CD4-positive, alpha-beta T cell treated with Interleukin-17A for 4 hours (primary cell): ENCODE measurements around the gene TRIO.

ENCODE experiments used
- DNase-seq: peaks from one replicate; pipeline ENCODE4 v3.0.0-alpha.2; 2020; ENCODE audit warnings: mixed read lengths

The TRIO gene

DNA sequence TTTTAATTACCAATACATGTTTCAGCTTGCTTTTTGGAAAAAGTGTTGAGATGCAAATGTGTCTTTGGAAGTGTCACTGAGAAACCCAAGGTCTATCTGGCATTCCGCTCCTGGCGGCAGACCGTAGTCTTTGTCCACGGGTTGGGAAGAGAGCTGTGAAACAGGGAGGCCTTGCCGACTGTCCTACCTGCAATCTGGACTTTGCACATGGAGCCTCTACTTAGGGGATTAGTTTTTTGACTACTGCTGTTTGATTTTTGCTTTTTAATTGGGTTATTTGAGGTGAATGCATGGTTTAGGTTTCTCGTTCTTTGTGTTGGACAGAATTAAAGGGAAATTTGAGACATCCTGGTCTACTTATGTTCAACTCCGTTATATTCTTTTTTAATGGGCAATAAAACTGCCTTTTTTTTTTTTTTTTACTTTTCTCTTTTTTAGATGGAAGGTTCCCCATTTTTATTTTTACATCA, 25.7 kb downstream of the TRIO start:
- DNase-seq, result no peak

DNA sequence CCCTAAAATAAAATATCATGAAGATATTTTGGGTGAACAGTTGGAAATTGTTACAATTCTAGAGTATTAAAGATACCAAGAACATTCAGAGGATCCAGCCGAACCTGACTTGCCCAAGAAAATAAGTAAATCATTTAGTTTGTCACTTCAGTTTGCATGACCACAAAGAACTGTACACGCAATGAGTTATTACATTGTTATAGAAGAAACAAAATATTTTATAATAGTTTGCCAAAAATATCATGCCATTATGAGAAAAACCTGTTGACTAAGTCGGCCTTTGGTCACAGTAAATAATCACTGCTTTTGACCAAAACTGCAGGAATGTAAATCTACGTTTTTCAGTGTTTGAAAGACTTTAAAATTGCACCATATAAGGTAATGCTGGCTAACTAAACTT, 27.9 kb downstream of the TRIO start:
- no peak for DNase-seq

DNA sequence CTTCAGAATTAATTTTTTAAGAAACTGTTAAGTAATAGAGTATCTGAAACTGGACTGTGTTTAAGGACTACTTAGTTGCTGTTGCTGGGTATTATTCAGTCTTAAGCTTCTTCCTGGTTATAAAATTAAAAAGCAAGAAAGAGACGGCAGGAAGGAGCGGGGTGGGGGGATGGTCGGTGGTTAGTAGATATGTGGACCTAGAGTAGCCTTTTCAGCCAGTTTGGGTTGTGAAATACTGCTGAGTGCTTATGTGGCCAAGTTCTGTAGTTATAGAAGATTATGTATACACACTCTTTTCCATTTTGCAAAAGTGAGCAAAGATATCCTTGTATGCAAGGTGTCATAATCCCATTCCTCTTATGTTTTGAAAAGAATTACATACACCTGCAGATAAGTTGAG, 28.5 kb downstream of the TRIO start:
- DNase-seq, result no peak

DNA sequence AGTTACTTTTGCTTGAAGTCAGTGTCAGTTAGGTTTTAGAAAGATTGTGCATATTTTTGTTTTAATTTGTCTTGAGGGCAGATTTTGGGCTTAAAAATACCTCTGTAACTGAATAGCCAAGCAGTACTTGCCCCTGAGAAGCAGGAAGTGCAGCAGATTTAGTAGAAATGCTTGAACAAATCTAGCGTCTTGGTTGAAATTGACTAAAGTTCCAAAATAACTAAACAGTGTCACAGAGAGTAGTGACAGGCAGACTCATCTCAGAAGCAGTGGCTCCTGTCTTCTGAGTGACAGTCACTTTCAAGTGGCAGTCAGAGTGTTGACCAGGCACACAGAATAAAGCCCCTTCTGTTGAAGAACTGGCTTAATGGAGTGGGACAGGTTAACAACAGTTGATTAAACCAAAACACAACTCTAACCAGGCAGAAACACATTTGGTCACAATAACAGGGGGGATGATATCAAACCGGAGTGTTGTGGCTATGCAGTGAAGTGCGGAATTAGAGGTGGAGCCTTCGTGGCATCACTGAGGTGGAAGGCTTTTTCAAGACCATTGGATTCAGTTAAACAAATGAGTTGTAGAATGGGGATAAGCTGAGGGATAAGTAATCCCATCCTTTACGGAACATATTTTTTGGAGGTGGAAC, 29.1 kb downstream of the TRIO start:
- DNase-seq, result no peak

DNA sequence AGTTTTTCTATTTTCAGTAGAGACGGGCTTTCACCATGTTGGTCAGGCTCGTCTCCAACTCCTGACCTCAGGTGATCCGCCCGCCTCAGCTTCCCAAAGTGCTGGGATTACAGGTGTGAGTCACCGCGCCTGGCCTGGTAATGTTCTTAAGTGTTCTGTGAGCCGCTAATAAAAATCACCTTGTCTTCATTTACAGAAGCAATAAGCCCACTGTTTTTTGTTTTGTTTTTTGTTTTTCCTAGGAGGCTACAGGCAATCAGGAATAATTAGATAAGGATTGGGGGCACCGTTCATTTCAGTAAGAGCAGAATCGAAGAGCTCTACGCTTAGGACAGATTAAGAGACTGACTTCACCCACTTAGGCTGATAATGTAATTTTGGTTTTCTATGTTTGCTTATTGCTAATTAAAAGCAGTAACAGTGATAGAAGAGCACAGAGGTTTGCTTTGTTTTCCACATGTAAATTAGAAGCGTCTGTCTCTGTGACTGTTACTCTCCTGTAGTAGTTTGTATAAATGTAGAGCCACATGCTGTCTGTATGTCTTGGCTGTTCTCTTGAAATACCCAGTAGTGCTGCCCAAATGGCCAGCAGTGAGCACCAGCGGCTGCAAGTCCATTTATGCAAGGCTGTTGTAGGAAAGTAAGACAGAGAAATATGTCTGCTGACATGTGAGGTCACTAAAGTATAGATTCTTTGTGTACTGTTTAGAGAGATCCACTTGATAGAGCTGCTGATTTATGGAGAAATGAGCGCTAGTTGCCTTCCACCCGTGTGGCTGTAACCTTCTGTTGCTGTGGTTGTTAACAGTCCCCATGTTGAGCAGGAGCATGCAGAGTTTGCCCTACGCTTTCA, 30.5 kb downstream of the TRIO start:
- no peak for DNase-seq

DNA sequence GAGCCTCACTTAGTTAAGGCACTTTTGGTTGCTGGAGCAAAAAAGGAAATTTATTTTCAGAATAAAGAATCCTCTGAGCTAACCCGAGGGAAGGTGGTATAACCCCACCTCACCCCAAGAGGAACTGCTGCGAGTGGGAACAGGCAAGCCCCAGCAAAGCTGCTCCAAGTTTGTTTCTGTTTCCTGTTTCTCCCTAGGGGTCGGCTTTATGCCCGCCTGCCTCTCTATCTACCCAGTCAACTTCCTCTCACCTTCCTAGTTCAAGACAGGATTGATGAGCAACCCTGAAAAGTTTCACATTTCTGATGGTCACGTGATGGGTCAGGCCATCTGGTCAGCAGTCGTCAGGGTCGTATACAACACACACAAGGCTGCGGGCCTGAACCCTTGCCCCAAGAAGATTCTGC, 31.1 kb downstream of the TRIO start:
- DNase-seq, result no peak

DNA sequence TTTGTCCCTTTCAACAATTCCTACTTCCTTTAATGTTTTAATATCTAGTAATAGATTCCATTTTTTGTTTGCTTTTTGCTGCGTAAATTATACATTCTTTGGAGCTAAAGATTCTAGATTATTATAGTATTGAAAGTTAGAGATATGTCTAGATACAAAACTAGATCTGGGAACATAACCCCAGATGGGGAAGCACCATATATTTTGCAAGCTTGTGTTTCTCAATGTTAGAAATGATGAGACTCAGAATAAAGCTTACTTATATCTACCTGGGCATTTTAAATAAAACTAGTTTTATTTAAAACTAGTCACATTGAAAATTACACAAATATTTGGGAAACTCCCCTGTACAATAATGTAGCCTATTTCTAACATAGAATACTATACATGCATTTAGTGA, 32.2 kb downstream of the TRIO start:
- no peak for DNase-seq

DNA sequence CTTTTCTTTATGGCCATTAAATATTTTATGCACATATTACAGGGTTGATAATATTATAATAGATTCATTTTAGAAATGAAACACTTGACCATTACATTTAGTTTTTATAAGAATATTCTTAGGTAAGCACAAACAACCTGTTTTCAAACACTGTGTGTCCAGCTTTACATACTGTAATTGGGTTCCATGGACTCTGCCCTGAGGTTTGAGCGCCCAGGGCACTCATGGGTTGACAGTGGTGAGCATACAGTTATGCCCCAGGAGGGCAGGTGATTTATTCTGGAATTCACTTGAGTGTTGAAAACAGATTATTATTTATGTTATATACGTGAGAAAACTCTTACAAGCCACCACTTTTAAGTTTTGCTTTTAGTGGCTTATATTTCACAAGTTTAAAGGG, 33.7 kb downstream of the TRIO start:
- DNase-seq, result no peak

DNA sequence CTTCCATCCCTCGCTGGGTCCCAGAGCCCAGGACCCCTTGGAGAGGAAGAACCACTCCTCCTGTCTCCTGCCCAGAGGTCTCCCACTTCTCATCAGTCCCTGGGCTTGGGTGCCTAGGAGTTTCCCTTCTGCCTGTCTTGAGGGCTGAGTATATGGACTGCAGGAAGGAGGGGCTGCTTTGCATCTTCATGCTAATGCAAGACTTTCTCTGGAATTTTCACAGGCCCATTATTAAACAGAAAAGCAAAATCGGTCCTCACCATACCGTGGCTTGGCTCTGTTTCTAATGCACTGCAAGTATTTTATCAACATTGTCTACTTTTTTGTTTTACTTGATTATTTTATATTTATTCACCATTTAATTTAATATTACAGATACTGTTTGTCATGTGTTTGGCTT, 34.5 kb downstream of the TRIO start:
- no peak for DNase-seq

DNA sequence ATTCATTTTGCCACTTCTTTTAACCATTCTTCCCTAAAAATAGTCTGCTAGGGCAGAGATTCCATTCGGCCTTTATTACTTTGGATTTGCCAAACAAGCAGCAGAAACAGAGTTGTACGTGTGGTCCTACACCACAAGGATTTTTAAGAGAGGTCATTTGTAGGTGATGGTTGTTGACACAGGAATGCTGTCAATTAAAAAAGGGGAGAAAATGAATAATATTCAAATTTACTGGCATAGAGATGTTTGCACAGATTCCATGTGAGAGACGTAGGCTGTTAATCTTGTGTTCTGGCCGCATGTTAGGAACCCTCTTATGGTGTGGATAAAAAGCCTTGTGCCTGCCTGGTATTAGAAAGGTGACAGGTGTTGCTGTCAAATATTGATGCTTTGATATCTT, 34.9 kb downstream of the TRIO start:
- DNase-seq, result no peak

DNA sequence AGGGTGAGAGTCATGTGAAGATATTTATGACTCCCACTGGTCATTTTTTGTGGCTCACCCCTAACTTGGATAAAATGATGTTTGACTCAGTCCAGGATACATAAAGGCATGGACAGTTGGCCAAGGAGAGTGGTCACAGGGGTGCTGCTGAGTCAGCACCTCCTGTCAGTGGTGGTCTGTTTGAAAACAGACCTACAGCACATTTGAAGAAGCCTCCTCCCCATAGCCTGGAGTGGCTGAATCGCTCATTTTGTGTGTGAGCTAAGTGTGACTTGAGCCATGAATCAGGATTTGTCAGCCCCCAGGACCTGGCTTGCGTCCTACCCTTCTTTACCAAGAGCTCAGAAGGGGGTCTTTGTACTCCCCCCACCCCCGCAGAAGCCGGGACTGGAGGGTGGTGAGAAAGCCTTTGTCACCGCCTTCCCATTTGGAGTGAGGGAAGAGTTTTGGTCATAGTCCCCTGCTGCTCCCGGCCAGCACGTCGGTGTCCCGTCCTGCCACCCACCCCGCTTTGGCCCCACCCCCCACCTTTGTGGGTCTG, 35.6 kb downstream of the TRIO start:
- no peak for DNase-seq

DNA sequence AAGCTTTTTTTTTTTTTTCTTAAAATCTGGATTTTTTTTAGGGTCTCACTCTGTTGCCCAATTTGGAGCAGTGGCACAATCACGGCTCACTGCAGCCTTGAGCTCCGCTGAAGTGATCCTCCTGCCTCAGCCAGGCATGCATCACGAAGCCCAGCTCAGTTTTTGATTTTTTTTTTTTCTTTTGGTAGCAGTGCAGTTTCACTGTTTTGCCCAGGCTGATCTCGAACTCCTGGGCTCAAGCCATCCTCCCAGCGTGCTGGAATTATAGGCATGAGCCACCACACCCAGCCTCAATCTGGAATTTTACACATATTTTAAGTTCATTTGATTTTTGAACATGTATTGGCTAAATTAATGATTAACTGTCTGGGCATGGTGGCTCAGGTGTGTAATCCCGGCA, 36.3 kb downstream of the TRIO start:
- DNase-seq, result no peak

DNA sequence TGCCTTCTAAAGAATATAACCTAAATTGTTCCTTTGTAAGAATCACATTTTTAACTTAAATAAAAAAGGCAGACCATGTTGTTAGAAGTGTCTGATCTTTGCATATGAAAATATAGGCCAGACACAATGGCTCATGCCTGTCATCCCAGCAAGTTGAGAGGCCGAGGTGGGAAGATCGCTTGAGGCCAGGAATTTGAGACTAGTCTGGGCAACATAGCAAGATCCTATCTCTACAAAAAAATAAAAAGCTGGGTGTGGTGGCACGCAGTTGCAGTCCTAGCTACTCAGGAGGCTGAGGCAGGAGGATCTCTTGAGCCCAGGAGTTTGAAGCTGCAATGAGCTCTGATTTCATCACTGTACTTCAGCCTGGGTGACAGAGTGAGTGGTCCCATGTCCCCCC, 37.3 kb downstream of the TRIO start:
- no peak for DNase-seq

DNA sequence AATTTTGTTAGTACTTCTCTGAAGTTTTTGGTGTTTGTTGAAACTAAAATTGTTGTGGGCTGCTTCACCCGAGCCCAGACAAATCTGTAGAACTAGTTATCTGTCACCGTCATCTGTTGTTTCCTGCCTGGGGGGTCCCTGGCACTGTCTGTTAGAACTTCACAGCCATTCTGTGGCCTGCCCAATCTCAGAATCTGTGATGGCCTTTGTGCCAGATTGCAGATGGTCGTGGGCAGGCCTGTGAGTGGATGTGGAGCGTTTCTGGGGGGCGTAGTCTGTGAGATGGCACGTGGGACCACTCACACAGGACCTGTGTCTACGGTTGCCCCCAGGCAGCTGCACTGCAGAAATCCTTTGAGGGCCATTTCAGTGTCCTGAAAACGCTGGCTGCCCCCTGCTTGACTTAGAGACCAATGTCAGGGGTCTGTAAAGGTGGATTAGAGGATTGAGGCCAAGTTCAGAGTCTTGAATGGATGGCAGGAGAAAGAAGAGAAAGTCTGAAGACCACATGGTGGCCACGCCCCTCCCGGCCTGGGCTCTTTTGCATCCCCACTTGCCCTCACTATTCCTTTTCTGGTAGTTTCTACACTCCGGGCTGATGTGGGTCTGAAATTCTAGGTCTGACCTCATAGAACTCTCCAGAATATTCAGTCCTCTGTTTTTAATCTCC, 38.3 kb downstream of the TRIO start:
- no peak for DNase-seq

DNA sequence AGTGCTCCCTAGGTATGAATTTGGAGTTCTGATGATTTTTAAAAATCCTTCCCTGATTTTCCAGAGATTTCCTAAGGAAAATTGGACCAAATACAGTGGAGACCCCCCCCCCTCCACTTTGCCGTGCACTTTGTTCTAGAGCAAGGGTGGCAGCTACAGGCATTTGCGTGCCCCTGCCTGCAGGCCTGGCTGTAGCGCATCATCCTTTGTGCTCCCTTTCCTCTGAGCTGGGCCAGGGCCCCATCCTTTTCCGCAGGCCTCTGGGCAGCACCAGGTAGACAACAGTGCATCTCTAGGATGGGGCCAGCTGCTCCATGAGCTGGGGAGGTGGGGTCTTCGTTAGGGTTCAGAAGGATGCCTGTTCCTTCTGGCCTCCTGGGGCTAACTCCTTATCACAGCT, 39.6 kb downstream of the TRIO start:
- no peak for DNase-seq

DNA sequence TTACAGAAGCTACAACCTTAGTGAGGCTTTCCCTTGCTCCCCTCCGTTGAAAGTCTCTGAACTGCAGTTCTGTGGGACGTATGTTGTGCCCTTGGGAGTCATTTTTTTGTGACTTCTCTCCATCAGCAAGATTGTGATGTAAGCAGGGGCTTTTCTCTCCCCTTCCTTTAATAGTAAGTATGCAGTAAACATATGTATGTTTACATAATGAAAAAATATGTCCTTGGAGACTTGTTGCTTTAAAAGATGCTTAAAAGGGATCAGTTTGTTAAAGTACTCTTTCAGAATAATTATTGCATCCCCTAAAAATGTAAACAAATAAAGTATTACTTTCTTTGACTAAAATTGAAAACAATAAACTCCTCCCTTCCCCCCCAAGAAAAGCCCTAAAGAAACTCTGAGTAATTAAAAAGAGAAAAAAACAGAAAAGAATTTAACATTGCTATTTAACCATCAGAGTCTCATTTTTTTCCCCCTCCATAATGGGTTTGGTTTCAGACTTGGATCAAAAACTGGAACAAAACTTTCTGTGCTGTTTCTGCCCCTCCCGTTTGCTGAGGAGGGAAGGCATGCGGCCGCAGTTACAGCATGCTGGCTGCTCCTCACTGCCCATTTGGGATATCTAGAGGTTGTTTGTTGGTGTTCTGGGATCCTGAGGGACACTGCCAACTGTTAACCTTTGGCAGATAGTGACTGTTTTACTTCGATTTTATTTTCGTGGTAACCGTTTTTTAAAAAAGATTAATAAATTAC, 40.2 kb downstream of the TRIO start:
- DNase-seq, result no peak

DNA sequence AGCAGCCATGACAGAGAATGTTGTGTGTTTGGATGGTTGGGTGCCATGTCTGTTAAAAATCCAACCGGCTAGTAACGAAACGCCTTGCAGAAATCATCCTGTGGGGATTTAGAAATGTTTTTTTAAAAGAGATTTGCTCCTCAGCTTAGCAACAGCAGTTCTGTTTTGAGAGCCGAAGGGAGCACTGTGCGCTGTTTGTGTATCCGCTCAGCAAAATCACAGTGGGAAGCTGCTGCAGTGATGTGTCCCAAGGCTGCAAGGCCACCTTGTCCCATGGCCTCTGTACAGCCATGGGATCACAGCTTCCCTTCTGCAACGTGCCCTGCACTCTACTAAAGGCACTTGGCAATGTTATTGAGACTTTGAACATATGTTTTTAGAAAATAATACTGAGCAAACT, 40.9 kb downstream of the TRIO start:
- DNase-seq, result no peak

DNA sequence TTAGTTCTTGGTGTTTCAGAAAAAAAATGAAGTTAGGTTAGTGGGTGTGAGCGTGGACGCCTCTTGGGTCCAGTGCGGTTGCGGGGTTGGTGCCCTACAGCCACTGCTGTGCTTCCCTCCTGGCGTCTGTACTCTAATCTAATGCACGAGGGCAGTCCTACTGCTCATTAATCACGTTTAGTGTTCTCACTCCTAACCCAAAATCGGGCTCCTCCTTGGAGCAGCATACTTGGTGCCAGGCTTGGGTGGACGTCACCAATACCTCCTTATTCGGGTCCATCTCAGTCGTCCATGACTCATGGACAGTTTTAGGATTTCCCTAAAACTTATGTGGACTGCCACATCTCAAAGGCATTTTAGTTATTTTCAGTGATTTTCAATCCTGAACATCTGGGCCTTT, 41.6 kb downstream of the TRIO start:
- no peak for DNase-seq

DNA sequence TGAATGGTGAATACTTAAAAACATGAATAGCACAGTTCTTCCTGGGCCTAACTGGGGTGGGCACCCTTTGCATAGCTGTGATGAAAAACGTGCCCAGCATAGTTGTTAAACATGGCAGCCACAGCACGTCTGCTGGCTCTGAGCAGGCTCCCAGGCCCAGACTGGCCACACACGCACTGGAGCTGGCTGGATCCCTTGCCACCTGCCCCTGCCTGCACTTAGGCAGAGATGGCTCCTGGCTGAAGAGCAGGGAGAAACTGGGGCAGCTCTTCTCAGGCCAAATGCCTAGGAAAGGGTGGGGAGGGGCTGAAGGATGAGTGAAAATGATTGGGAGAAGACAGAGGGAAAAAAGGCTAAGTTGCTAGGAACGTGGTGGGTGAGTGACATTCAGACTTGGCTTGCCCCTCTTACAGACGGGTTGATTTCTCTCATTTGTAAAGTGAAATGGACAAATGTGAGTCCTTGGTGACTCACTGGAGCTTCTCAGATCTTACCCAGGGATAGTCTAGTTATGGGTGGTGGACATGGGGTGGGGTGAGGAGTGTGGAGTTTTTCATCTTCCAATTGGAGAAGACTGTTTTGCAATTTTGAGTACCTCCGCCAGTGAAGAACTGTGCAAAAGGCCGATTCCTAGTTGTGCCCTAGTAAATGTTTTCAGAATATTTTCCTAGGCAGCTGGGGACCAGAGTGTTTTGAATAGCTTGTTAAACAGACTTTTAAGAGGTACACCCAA, 42.4 kb downstream of the TRIO start:
- no peak for DNase-seq

DNA sequence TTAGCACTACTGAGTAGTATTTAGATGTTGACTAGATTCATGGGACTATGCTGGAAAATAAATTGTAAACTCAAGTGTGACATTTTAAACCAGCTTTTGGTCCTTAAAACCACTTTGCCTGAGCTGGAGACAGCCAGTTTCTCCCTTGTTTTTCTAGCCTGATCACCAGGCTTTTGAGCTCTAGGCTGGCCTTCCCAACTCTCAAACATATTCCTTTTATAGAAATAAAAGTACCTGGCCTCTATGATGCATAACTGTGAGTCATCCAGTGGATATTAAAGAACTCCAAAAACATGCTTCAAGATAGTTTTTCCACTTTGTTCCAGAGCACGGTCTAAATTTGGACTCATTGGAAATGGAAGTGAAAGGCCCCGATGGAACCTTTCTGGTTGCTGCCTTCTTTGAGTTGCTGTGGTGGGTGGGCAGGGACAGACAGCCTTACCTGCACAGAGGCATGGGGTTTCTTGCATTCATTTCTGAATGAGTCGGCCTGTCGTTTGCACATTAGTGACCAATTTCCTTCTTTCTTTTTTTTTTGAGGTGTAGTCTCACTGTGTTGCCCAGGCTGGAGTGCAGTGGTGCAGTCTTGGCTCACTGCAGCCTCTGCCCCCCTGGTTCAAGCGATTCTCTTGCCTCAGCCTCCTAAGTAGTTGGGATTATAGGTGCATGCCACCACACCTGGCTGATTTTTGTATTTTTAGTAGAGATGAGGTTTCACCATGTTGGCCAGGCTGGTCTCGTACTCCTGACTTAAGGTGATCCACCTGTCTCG, 43.1 kb downstream of the TRIO start:
- no peak for DNase-seq

DNA sequence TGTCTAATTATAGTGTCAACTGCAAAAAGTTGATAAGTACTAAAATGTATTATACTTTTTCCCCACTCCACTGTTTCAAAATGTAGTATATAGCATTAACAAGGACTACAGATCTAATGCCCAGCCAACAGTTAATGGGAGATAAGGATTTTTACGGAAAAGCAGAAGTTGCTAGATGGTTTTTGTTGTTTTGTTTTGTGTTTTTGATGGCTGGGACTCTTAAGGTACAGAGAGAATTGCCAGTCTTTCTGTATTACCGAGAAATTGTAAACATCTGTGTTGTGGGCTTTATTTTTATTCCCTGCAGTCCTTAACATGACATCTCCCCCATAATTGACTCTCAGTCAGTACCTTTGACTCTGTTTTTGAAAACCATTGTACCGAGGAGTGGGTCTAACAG, 44.0 kb downstream of the TRIO start:
- no peak for DNase-seq
